Osteocyte (in vitro differentiated cells): ENCODE data around the gene CCDC78. TPM values are rescaled to one million over a fixed set of nuclear protein-coding genes. Genes with fewer than 3 reads are reported as not detected.
A peak's percentile ranks its signal among the peaks of the same experiment; 100 is the strongest.

ENCODE experiments used
- DNase-seq: peaks from one replicate; pipeline ENCODE4 v3.0.0; 2021; ENCODE audit warnings: mixed read lengths; ENCODE audit not compliant: unreplicated experiment; ENCODE audit errors: extremely low spot score
- H3K27ac Mint-ChIP-seq: one replicate; pipeline ENCODE4 v1.8.0; 2021; ENCODE audit warnings: mild to moderate bottlenecking, mixed read lengths; ENCODE audit not compliant: unreplicated experiment
- H3K27me3 Mint-ChIP-seq: one replicate; pipeline ENCODE4 v1.8.0; 2021; ENCODE audit warnings: mixed read lengths; ENCODE audit not compliant: unreplicated experiment
- H3K36me3 Mint-ChIP-seq: one replicate; pipeline ENCODE4 v1.8.0; 2021; ENCODE audit warnings: mixed read lengths; ENCODE audit not compliant: unreplicated experiment
- H3K4me1 Mint-ChIP-seq: one replicate; pipeline ENCODE4 v1.8.0; 2021; ENCODE audit warnings: mixed read lengths; ENCODE audit not compliant: unreplicated experiment
- H3K4me3 Mint-ChIP-seq: one replicate; pipeline ENCODE4 v1.8.0; 2021; ENCODE audit warnings: mild to moderate bottlenecking, moderate library complexity, mixed read lengths; ENCODE audit not compliant: unreplicated experiment
- H3K9me3 Mint-ChIP-seq: one replicate; pipeline ENCODE4 v1.8.0; 2021; ENCODE audit warnings: mixed read lengths; ENCODE audit not compliant: unreplicated experiment
- CTCF ChIP-seq: fragments of 200-600 bp; sonication (generic); IDR thresholded peaks from 2 replicates; pipeline ENCODE4 v1.5.0; 2021; ENCODE audit warnings: antibody characterized with exemption, mild to moderate bottlenecking, moderate library complexity
- total RNA-seq: library from RNA; stranded (reverse); gene quantifications from 2 replicates; pipeline ENCODE4 v1.2.1, GENCODE V29; 2021

The CCDC78 gene
- total RNA-seq, 1 donor from 2014 or later = 2.6 TPM

GRCh38 chr16:683396-684070 lies 42.7 kb downstream of the CCDC78 start:
- peaks cover 14% of the 10 kb centered on the region for H3K36me3 Mint-ChIP-seq
- no peaks in the 10 kb centered on the region for H3K27me3 Mint-ChIP-seq
- TF ChIP-seq CTCF = no peak
- DNase-seq = no peak
- peak overlapping the region; percentile 71 for H3K4me3 Mint-ChIP-seq
- H3K4me1 Mint-ChIP-seq = peaks cover 23% of the 10 kb centered on the region
- H3K9me3 Mint-ChIP-seq = no peaks in the 10 kb centered on the region
- peak overlapping the region; percentile 41 for H3K27ac Mint-ChIP-seq

GRCh38 chr16:682493-683395 lies 43.5 kb downstream of the CCDC78 start:
- Mint-ChIP-seq H3K36me3 (peaks cover 14% of the 10 kb centered on the region), H3K27me3 (no peaks in the 10 kb centered on the region), H3K4me3 (peak overlapping the region; percentile 71), H3K27ac (no peak overlapping the region), H3K4me1 (peaks cover 23% of the 10 kb centered on the region), H3K9me3 (no peaks in the 10 kb centered on the region)
- TF ChIP-seq CTCF = no peak
- no peak for DNase-seq

- Mint-ChIP-seq H3K27me3 (no peaks in the 10 kb centered on the region), H3K4me3 (peak overlapping the region; percentile 81), H3K36me3 (peaks cover 14% of the 10 kb centered on the region), H3K27ac (peak overlapping the region; percentile 23), H3K9me3 (no peaks in the 10 kb centered on the region), H3K4me1 (peaks cover 23% of the 10 kb centered on the region)
- no peak for TF ChIP-seq CTCF
- no peak for DNase-seq
These were observed 44.4 kb downstream of the CCDC78 start for GRCh38 chr16:681746-682427.

- no peak for DNase-seq
- Mint-ChIP-seq H3K4me3 (peak overlapping the region; percentile 81), H3K27ac (peak overlapping the region; percentile 72), H3K27me3 (no peaks in the 10 kb centered on the region), H3K36me3 (peaks cover 13% of the 10 kb centered on the region), H3K4me1 (peaks cover 22% of the 10 kb centered on the region), H3K9me3 (no peaks in the 10 kb centered on the region)
- TF ChIP-seq CTCF = no peak
These were observed 45.1 kb downstream of the CCDC78 start for GRCh38 chr16:680967-681745.
